ENCODE data around the gene SLC25A6.
"Not testable (repeated sequence)": the region's sequence is repeated elsewhere in the genome, so short reads cannot be mapped to it uniquely, and the experiment has no call there.

Gene SLC25A6

GRCh38 chrX:1412551-1413161, 20.7 kb upstream of the SLC25A6 start:
- DNase-seq: no peak

GRCh38 chrX:1411326-1411725, 19.4 kb upstream of the SLC25A6 start:
- DNase-seq: no peak

- DNase-seq: no peak
These were observed 15.1 kb upstream of the SLC25A6 start for GRCh38 chrX:1407035-1407434.

- not testable (repeated sequence) for DNase-seq
These were observed 13.9 kb upstream of the SLC25A6 start for GRCh38 chrX:1405769-1406168.

GRCh38 chrX:1403867-1404266, 12.0 kb upstream of the SLC25A6 start:
- not testable (repeated sequence) for DNase-seq

- no peak for DNase-seq
These were observed 11.3 kb upstream of the SLC25A6 start for GRCh38 chrX:1403228-1403627.

GRCh38 chrX:1401611-1402430, 9.9 kb upstream of the SLC25A6 start:
- DNase-seq: no peak

- no peak for DNase-seq
These were observed 9.0 kb upstream of the SLC25A6 start for GRCh38 chrX:1400742-1401471.

- no peak for DNase-seq
These were observed 8.1 kb upstream of the SLC25A6 start for GRCh38 chrX:1400049-1400448.

- DNase-seq: no peak
These were observed 6.8 kb upstream of the SLC25A6 start for GRCh38 chrX:1398431-1399340.

GRCh38 chrX:1397441-1398270, 5.7 kb upstream of the SLC25A6 start:
- DNase-seq: no peak

- DNase-seq: no peak
These were observed 5.1 kb upstream of the SLC25A6 start for GRCh38 chrX:1397001-1397400.

- DNase-seq: no peak
These were observed 3.8 kb upstream of the SLC25A6 start for GRCh38 chrX:1395646-1396216.

- no peak for DNase-seq
These were observed 3.0 kb upstream of the SLC25A6 start for GRCh38 chrX:1394731-1395501.

GRCh38 chrX:1393871-1394615, 2.1 kb upstream of the SLC25A6 start:
- no peak for DNase-seq

- DNase-seq: no peak
These were observed 609 bp upstream of the SLC25A6 start for GRCh38 chrX:1392376-1393068.

- no peak for DNase-seq
These were observed 575 bp downstream of the SLC25A6 start for GRCh38 chrX:1391370-1391706.

- no peak for DNase-seq
These were observed 1.1 kb downstream of the SLC25A6 start for GRCh38 chrX:1390621-1391369.

GRCh38 chrX:1389993-1390285, 2.0 kb downstream of the SLC25A6 start:
- DNase-seq: no peak

Data from T1000 (cell line).